Heart right ventricle (tissue), 16 donors: ENCODE data around the gene DISP3. TPM values are rescaled to one million over a fixed set of nuclear protein-coding genes. Genes with fewer than 3 reads are reported as not detected.

ENCODE experiments used
- ATAC-seq, 8 donors: fragments of 200-7000 bp; cut with Tn5 transposase; one replicate each; pipeline ENCODE4 v1.9.1; 2020; ENCODE audit warnings: mild to moderate bottlenecking in 8 of 8, moderate library complexity in 8 of 8, moderate number of reproducible peaks in 1 of 8
- DNase-seq, 2 donors: peaks; one replicate each; pipeline ENCODE4 v3.0.0-alpha.2; 2020
- H3K27ac ChIP-seq, 10 donors: fragments of 200-600 bp; sonication (generic) in 2 of 10; one replicate each; pipeline versions ENCODE4 v1.5.0 to v1.8.0; 2020 to 2022; ENCODE audit warnings: mild to moderate bottlenecking in 3 of 10
- H3K27me3 ChIP-seq, 7 donors: fragments of 200-600 bp; one replicate each; pipeline ENCODE4 v1.8.0; 2021 to 2022; ENCODE audit warnings: mild to moderate bottlenecking in 2 of 7
- H3K36me3 ChIP-seq, 9 donors: fragments of 200-600 bp; sonication (generic) in 1 of 9; one replicate each; pipeline versions ENCODE4 v1.5.0 to v1.8.0; 2020 to 2022; ENCODE audit warnings: mild to moderate bottlenecking in 2 of 9
- H3K4me1 ChIP-seq, 9 donors: fragments of 200-600 bp; sonication (generic) in 1 of 9; one replicate each; pipeline versions ENCODE4 v1.5.0 to v1.8.0; 2020 to 2022; ENCODE audit warnings: mild to moderate bottlenecking in 4 of 9
- H3K4me3 ChIP-seq, 10 donors: fragments of 200-600 bp; sonication (generic) in 2 of 10; one replicate each; pipeline versions ENCODE4 v1.5.0 to v1.8.0; 2020 to 2022; ENCODE audit warnings: mild to moderate bottlenecking in 7 of 10, moderate library complexity in 2 of 10
- H3K9me3 ChIP-seq, 11 donors: fragments of 200-600 bp in 10 of 11; sonication (generic) in 2 of 11; one replicate each; pipeline versions ENCODE4 v1.5.0 to v1.8.0; 2013 to 2022; ENCODE audit warnings: mild to moderate bottlenecking in 2 of 11, control low read depth in 1 of 11, moderate library complexity in 1 of 11
- WGBS, 2 donors: extraction: QIAGEN DNeasy Blood & Tissue Kit; methylation state at CpG; one replicate each; pipeline ENCODE4 v1.1.7; 2013; ENCODE audit warnings: inconsistent platforms in 1 of 2; 5-methylcytosine and 5-hydroxymethylcytosine counted together
- intact Hi-C, 10 donors: fragments of 100-400 bp; cut with DNase I; formaldehyde crosslinking; loops; one replicate each; pipeline versions ENCODE4 v1.11.1 to v1.14.2; 2022
- polyA plus RNA-seq, 2 donors: library from polyadenylated mRNA; stranded (reverse); fragments of 200-250 nt; gene quantifications; one replicate each; pipeline ENCODE4 v1.2.3, GENCODE V29; 2013
- total RNA-seq, 10 donors: library from RNA; stranded (reverse); fragmentation: NEBNext Ultra II Directional in 3 of 10; extraction: Animal tissue kit (Norgen Biotek cat#: 25700) in 3 of 10; gene quantifications; one replicate each; pipeline versions ENCODE4 v1.2.1 to v1.2.4, GENCODE V29; 2021 to 2023
- TF ChIP-seq, protein P1 (sequence below), 9 donors: fragments of 200-600 bp; sonication (generic) in 2 of 9; IDR thresholded peaks; one replicate each; pipeline versions ENCODE4 v1.5.0 to v1.8.0; 2021 to 2022; ENCODE audit warnings: antibody characterized with exemption in 9 of 9, mild to moderate bottlenecking in 5 of 9, moderate library complexity in 1 of 9
- donor health status: Arrhythmogenic right ventricular cardiomyopathy.
- donor health status: ischemic (EF 13 %, LVEDD 7.1; RV severe dilation, severe dysfunction).
- donor health status: healthy with polysubstance abuse.
- donor health status: DM: no; HTN: yes; CAD: no.
- donor health status: DM: no; HTN: no; CAD: no.
- donor health status: ischemic (EF 25% LVEDD 6.9; RV normal size, moderate dysfunction).
- donor health status: ischemic (EF 25% LVEDD 5.7; RV mildly dilated, moderate dysfunction).
- donor health status: healthy.
- donor health status: DM: yes; HTN: yes; CAD: no.
- donor health status: Ischemic cardiomyopathy.
- donor health status: ischemic (EF 35%, LVEDD 5.7; RV mildly dilated, moderate dysfunction).
- donor health status: nonischemic (EF 11% LVEDD 7.7; RV severe dilation, severe dysfunction).
- donor health status: DM: yes; HTN: yes; CAD: no.
- donor health status: PGD.
- donor health status: ischemic (EF 29% LVEDD 5.4; RV normal size, mild dysfunction).
- donor health status: nonischemic (EF 23%, LVEDD 6.1; RV moderate dilation, normal function).

DISP3 gene
- total and polyA plus RNA-seq, 12 donors = 0.05 to 0.22 (median 0.13) TPM; not detected in 5

DNA sequence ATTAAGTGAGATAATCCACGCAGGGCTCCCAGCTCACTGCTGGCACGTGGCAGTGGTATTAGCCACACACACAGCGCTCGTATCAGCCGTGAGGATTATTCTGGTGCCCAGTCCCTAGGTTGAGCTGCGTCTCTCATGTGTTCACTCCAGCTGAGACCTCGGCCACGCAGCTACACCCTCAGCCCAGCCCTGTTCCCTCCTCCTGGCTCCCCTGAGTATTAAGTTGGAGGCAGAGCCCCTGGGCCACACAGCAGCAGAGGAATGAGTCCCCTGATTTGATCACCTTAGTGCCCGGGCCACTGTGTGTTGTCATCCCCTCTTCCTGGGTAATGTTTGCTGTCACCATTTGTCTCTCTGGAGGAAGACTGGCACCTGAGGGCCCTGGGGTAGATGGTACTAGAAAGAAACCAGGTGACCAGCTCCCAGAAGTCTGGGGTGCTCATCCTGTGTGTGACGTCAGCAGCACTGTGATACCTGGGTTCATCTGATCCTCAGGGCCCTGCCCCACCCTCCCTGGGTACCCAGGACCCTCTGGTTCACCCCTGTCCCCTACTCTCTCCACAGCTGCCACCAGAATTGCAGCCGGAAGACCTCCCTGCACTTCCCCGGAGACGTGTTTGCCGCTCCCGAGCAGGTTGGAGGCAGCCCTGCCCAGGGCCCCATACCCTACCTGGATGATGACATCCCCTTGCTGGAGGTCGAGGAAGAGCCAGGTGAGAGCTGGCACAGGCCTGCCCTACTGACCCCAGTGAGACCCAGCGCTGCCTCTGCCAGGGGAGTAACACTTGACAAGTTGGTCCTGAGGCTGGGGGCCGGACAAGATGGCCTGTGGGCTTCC is 40.1 kb downstream of the DISP3 start:
- H3K27ac ChIP-seq = no peak overlapping the region
- 78 to 82% methylated on average over 18 of the region's 18 CpGs for WGBS, 2 donors
- no peaks in the 10 kb centered on the region for H3K36me3 ChIP-seq
- H3K4me3 ChIP-seq = no peak overlapping the region
- no peak for ATAC-seq
- no peaks in the 10 kb centered on the region for H3K4me1 ChIP-seq
- TF ChIP-seq, protein P1, sequence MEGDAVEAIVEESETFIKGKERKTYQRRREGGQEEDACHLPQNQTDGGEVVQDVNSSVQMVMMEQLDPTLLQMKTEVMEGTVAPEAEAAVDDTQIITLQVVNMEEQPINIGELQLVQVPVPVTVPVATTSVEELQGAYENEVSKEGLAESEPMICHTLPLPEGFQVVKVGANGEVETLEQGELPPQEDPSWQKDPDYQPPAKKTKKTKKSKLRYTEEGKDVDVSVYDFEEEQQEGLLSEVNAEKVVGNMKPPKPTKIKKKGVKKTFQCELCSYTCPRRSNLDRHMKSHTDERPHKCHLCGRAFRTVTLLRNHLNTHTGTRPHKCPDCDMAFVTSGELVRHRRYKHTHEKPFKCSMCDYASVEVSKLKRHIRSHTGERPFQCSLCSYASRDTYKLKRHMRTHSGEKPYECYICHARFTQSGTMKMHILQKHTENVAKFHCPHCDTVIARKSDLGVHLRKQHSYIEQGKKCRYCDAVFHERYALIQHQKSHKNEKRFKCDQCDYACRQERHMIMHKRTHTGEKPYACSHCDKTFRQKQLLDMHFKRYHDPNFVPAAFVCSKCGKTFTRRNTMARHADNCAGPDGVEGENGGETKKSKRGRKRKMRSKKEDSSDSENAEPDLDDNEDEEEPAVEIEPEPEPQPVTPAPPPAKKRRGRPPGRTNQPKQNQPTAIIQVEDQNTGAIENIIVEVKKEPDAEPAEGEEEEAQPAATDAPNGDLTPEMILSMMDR (IDR thresholded peaks at IDR 0.05) = no peak
- no peak for DNase-seq
- intact Hi-C loops = no loop called here
- peaks cover 0 to 10% (median 0%) of the 10 kb centered on the region in 7 donors for H3K27me3 ChIP-seq
- no peaks in the 10 kb centered on the region for H3K9me3 ChIP-seq

DNA sequence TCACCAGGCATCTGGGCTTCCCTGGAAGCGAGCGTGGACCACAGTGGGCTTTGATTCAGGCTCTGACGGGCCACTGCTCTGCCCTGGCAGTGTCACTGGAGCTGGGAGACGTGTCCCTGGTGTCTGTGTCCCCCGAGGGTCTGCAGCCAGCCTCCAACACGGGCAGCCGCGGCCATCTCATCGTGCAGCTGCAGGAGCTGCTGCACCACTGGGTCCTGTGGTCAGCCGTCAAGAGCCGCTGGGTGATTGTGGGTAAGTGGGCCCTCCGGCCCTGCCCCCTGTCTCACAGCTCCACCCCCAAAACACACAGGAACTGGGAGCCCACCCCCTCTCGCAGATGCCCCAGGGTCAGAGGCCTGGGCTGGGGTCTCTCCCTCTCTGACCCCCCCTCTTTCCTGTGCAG is 40.7 kb downstream of the DISP3 start:
- Histone ChIP-seq H3K9me3 (no peaks in the 10 kb centered on the region), H3K36me3 (no peaks in the 10 kb centered on the region), H3K4me3 (no peak overlapping the region), H3K27ac (no peak overlapping the region), H3K4me1 (no peaks in the 10 kb centered on the region), H3K27me3 (peaks cover 0 to 10% (median 0%) of the 10 kb centered on the region in 7 donors)
- no peak for ATAC-seq
- intact Hi-C loops = no loop called here
- TF ChIP-seq, protein P1 (IDR thresholded peaks at IDR 0.05) = no peak
- no peak for DNase-seq
- 80 to 83% methylated on average over 13 of the region's 13 CpGs for WGBS, 2 donors

DNA sequence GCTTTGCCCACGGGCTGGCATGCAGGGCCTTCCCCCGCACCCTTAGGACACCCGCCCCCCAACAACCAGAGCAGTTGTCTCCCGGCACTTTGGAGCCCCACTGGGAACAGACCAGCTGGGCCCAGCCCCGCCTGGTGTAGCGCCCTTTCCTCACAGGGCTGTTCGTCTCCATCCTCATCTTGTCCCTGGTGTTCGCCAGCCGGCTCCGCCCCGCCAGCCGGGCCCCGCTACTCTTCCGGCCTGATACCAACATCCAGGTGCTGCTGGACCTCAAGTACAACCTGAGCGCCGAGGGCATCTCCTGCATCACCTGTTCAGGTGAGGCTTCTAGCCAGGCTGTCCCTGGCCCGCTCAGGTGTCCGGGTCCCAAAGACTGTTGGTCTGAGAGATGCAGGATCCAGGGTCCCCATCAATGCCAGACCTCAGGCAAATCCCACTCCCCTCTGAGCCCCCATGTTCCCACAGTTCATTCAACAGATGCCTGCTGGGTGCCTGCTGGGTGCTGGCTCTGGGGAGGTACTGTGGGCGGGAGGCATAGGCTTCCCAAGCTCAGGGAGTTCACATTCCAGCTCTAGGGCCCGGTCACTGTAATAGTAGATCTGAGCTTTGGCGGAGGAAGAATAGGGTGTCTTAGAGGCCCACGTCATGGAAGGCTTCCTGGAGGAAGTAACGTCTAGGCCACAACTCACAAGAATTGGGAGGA is 41.7 kb downstream of the DISP3 start:
- no peaks in the 10 kb centered on the region for H3K4me1 ChIP-seq
- TF ChIP-seq, protein P1 (IDR thresholded peaks at IDR 0.05) = no peak
- 89 to 92% methylated on average over 23 of the region's 23 CpGs for WGBS, 2 donors
- no peak overlapping the region for H3K27ac ChIP-seq
- H3K9me3 ChIP-seq = no peaks in the 10 kb centered on the region
- no peak overlapping the region for H3K4me3 ChIP-seq
- H3K27me3 ChIP-seq = peaks cover 0 to 10% (median 0%) of the 10 kb centered on the region in 7 donors
- H3K36me3 ChIP-seq = no peaks in the 10 kb centered on the region
- ATAC-seq (no peak), DNase-seq (no peak)
- intact Hi-C loops = no loop called here

DNA sequence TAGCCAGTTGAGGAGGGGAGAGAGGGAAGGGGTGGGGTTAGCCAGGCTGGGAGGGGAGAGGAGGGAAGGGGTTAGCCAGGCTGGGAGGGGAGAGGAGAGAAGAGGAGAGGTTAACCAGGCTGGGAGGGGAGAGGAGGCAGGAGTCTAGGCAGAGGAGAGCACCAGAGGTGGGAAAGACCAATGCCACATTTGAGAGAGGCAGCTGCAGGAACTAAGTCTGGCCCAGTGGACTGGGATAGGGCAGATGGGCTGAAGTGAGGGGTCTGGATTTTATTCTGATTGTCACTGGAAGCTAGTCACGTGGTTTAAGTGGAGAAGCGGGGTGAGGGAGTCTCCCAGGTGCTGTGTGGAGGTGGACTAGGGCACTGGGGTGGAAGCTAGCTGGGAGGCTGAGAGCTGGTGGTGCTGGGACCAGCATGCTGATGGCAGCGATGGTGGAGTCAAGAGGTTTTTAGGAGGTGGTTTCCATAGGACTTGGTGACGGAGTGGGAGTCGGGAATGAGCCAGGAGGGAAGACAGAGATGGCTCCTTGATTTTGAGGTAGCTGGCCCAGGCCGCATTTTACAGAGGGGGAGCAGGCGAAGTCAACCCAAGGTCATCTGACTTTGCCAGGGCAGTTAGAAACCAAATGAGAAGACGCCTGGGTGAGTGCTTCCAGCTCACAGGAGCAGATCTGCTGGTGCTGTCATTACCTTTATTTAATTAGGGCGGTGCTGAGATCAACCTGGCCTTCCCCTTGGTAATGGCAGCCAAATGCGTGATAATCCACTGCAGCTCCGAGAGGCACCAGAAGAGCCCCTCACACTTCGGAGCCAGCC is 42.8 kb downstream of the DISP3 start:
- peaks cover 0 to 10% (median 0%) of the 10 kb centered on the region in 7 donors for H3K27me3 ChIP-seq
- TF ChIP-seq, protein P1 (IDR thresholded peaks at IDR 0.05) = no peak
- no peak overlapping the region for H3K4me3 ChIP-seq
- intact Hi-C loops = no loop called here
- no peak for DNase-seq
- no peak for ATAC-seq
- WGBS, 2 donors = 85 to 89% methylated on average over 12 of the region's 12 CpGs
- H3K27ac ChIP-seq = no peak overlapping the region
- no peaks in the 10 kb centered on the region for H3K9me3 ChIP-seq
- no peaks in the 10 kb centered on the region for H3K36me3 ChIP-seq
- H3K4me1 ChIP-seq = no peaks in the 10 kb centered on the region
